HG03460 (cell line): ENCODE data around the gene PLD4.

Experiments
- ATAC-seq: cut with Tn5 transposase; IDR thresholded peaks from one replicate; pipeline ENCODE4 v1.9.1; 2021; ENCODE audit not compliant: unreplicated experiment

Gene PLD4

GRCh38 chr14:104953896-104954656 is 29.4 kb downstream of the PLD4 start:
- no peak for ATAC-seq

GRCh38 chr14:104954746-104955395 is 30.2 kb downstream of the PLD4 start:
- no peak for ATAC-seq

- ATAC-seq = no peak
These were observed 30.7 kb downstream of the PLD4 start for GRCh38 chr14:104955396-104955770.

- ATAC-seq = no peak
These were observed 31.7 kb downstream of the PLD4 start for GRCh38 chr14:104956290-104956890.

GRCh38 chr14:104957146-104958113 is 32.8 kb downstream of the PLD4 start:
- no peak for ATAC-seq

GRCh38 chr14:104964546-104964945 is 39.9 kb downstream of the PLD4 start:
- no peak for ATAC-seq

GRCh38 chr14:104965561-104966231 is 41.0 kb downstream of the PLD4 start:
- no peak for ATAC-seq

GRCh38 chr14:104966261-104966865 is 41.7 kb downstream of the PLD4 start:
- no peak for ATAC-seq

- ATAC-seq = no peak
These were observed 42.3 kb downstream of the PLD4 start for GRCh38 chr14:104966981-104967385.

- no peak for ATAC-seq
These were observed 42.9 kb downstream of the PLD4 start for GRCh38 chr14:104967386-104968152.

- no peak for ATAC-seq
These were observed 43.5 kb downstream of the PLD4 start for GRCh38 chr14:104968153-104968527.

- ATAC-seq = no peak
These were observed 44.1 kb downstream of the PLD4 start for GRCh38 chr14:104968541-104969401.

- no peak for ATAC-seq
These were observed 45.1 kb downstream of the PLD4 start for GRCh38 chr14:104969741-104970230.

GRCh38 chr14:104970231-104971068 is 45.8 kb downstream of the PLD4 start:
- ATAC-seq = no peak

GRCh38 chr14:104971447-104972240 is 47.0 kb downstream of the PLD4 start:
- ATAC-seq = no peak

- ATAC-seq = no peak
These were observed 47.8 kb downstream of the PLD4 start for GRCh38 chr14:104972301-104973134.
